SIG-M5 (cell line): Measurements from ENCODE around the gene RUBCNL.
"Not testable (repeated sequence)": the region's sequence is repeated elsewhere in the genome, so short reads cannot be mapped to it uniquely, and the experiment has no call there.

ENCODE experiments used
- DNase-seq: peaks from one replicate; lab custom pipeline; 2025; lab: John Stamatoyannopoulos, UW

The RUBCNL gene

GRCh38 chr13:46387064-46387851 is at the start of gene RUBCNL:
TSS of gene RUBCNL (minus strand) at chr13:46387252. CDS start at chr13:46372475, 14,777 bp downstream.
- DNase-seq: no peak

- DNase-seq: not testable (repeated sequence)
These were observed 42.5 kb upstream of the RUBCNL start for GRCh38 chr13:46429558-46429957.

- no peak for DNase-seq
These were observed 18.4 kb upstream of the RUBCNL start for GRCh38 chr13:46405457-46405856.

- no peak for DNase-seq
These were observed 17.7 kb upstream of the RUBCNL start for GRCh38 chr13:46404733-46405100.

- peak; percentile 61 for DNase-seq
These were observed 17.0 kb upstream of the RUBCNL start for GRCh38 chr13:46403851-46404732.

- no peak for DNase-seq
These were observed 15.1 kb upstream of the RUBCNL start for GRCh38 chr13:46402178-46402577.

GRCh38 chr13:46401432-46401831 is 14.4 kb upstream of the RUBCNL start:
- DNase-seq: no peak

- no peak for DNase-seq
These were observed 9.3 kb upstream of the RUBCNL start for GRCh38 chr13:46396341-46396740.

GRCh38 chr13:46392967-46393366 is 5.9 kb upstream of the RUBCNL start:
- DNase-seq: no peak

- peak; percentile 29 for DNase-seq
These were observed 2.7 kb upstream of the RUBCNL start for GRCh38 chr13:46389457-46390451.

GRCh38 chr13:46388846-46389245 is 1.8 kb upstream of the RUBCNL start:
- DNase-seq: no peak

- DNase-seq: no peak
These were observed 1.3 kb upstream of the RUBCNL start for GRCh38 chr13:46388308-46388707.

GRCh38 chr13:46386392-46387063 is 524 bp downstream of the RUBCNL start:
- no peak for DNase-seq

- DNase-seq: no peak
These were observed 1.1 kb downstream of the RUBCNL start for GRCh38 chr13:46385946-46386345.

- no peak for DNase-seq
These were observed 3.7 kb downstream of the RUBCNL start for GRCh38 chr13:46383383-46383782.

- DNase-seq: no peak
These were observed 4.8 kb downstream of the RUBCNL start for GRCh38 chr13:46382224-46382623.

- no peak for DNase-seq
These were observed 6.8 kb downstream of the RUBCNL start for GRCh38 chr13:46380242-46380641.

GRCh38 chr13:46379611-46380010 is 7.4 kb downstream of the RUBCNL start:
- DNase-seq: no peak

- no peak for DNase-seq
These were observed 8.6 kb downstream of the RUBCNL start for GRCh38 chr13:46378411-46378810.

GRCh38 chr13:46377554-46377953 is 9.5 kb downstream of the RUBCNL start:
- no peak for DNase-seq

GRCh38 chr13:46374710-46375109 is 12.3 kb downstream of the RUBCNL start:
- DNase-seq: peak; percentile 24
